IPS DF 19.7 (cell line): ENCODE measurements around the gene LIN7B.
"Not testable (repeated sequence)": the region's sequence is repeated elsewhere in the genome, so short reads cannot be mapped to it uniquely, and the experiment has no call there.

ENCODE experiments used
- DNase-seq: peaks from one replicate; pipeline ENCODE4 v3.0.0-alpha.2; 2013; ENCODE audit warnings: low read depth, low spot score

LIN7B gene

GRCh38 chr19:49142866-49143335, 28.7 kb downstream of the LIN7B start:
- DNase-seq, result no peak

GRCh38 chr19:49145573-49146407, 31.6 kb downstream of the LIN7B start:
- no peak for DNase-seq

DNA sequence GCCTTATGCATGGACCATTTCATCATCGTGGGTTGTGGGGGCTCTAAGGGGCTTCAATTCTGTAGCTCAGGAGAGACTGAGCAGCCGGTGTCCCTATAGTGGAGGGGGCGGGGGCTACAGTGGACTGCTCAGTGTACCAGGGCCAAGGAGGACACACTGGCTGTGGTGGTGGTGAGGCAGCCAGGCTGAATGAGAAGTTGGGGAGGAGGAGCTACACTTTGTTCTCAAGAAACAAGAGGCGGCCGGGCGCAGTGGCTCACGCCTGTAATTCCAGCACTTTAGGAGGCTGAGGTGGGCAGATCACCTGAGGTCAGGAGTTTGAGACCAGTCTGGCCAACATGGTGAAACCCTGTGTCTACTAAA, 32.2 kb downstream of the LIN7B start:
- DNase-seq, result not testable (repeated sequence)

- no peak for DNase-seq
These were observed 34.0 kb downstream of the LIN7B start for GRCh38 chr19:49148044-49148682.

- DNase-seq, result no peak
These were observed 34.8 kb downstream of the LIN7B start for GRCh38 chr19:49148784-49149651.

DNA sequence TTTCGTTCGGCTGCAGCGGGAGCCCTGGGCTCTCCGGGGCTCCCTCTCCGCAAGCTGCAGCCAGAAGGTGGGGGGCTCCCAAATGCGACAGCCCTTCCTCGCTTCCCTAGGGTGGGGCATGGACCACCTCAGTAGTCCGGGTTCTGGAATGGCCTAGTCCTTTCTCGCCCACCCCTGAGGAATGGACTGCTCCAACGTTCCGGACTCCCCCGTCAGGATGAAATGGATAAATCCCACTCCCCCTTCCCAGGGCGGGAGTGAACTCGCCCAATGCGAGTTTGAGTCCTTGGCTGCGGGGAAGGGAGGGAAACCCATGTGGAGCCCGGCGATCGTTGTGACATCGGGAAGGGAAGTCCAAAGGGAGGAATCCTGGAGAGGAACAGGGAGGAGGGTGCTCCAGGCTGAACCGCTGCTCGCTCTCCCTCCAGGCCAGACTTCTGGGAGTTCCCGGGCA, 35.5 kb downstream of the LIN7B start:
- DNase-seq, result no peak

GRCh38 chr19:49150106-49150943, 36.2 kb downstream of the LIN7B start:
- no peak for DNase-seq

- DNase-seq, result no peak
These were observed 36.7 kb downstream of the LIN7B start for GRCh38 chr19:49150944-49151243.

DNA sequence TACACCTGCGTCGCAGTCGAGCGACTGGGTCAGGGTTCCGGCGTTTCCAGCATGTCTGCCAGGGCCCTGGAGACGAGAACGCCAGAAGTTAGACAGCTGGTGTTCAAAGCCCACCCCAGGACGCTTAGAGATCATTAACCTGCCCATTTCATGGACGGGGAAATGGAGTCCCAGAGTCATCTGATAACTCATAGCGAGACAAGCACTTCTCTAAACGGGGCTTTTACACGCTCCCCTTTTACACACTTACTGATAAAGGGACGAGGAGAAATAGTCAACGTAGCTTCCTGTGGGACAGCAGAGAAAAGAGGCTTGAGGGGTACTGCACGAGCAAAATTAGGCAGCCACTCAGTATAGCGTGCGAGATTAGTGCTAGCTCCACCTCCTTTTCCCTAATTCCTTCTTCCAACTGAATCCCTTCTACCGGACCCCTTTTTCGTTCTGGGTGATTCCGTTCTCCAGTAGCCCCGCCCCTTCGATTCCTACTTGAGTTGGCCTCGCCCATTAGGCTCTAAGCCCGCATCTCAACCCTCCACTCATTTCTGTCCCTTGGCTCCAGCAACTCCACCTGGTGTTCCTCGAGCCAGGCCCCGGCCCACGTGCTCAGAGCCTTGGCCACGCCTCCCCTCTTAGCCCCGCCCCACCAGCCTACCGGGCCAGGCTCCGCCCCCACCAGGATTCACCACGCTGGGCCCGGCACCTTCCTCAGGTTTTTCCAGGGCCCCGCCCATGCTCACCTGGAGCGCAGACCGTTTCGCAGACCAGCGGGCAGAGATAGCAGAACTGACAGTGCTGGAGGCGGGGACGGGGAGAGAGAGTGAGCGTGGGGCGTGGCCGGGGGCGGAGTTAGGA, 37.3 kb downstream of the LIN7B start:
- no peak for DNase-seq

DNA sequence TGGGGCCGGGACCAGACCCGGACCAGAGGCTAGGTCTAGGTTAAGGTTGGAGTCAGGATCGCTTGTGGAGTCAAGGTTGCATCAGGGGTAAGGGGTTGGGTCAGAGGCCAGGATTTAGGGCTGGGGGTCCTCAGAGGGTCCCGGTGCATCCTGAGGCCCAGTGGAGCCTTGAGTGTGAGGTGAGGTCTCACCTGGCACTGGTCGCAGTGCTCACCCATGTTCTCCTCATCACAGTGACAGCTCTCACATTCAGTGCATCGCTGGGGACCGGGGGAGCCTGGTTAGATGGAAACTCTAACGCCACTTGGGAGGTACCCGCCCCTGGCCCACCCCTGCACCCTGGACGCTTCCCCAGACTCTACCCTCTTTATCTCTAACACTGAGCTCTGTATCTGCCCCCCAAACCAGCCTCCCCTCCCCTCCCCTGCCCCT, 38.0 kb downstream of the LIN7B start:
- DNase-seq, result no peak

GRCh38 chr19:49153167-49153809, 39.1 kb downstream of the LIN7B start:
- DNase-seq, result no peak

DNA sequence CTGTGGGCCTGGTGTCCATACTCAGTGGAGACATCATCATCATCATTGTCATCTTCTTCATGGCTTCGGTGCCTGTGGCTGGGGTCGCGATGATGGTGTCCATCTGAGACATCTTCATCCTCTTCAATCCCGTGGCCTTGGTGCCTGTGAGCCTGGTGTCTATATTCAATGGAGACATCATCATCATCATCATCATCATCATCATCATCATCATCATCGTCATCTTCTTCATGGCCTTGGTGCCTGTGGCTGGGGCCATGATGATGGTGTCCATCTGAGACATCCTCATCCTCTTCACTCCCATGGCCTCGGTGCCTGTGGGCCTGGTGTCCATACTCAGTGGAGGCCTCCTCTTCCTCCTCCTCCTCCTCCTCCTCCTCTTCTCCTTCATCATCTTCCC, 40.1 kb downstream of the LIN7B start:
- no peak for DNase-seq

GRCh38 chr19:49155005-49155819, 41.0 kb downstream of the LIN7B start, which contains the start of gene HRC:
TSS of gene HRC (minus strand) at chr19:49155396. CDS start at chr19:49155237, 159 bp downstream.
- no peak for DNase-seq

DNA sequence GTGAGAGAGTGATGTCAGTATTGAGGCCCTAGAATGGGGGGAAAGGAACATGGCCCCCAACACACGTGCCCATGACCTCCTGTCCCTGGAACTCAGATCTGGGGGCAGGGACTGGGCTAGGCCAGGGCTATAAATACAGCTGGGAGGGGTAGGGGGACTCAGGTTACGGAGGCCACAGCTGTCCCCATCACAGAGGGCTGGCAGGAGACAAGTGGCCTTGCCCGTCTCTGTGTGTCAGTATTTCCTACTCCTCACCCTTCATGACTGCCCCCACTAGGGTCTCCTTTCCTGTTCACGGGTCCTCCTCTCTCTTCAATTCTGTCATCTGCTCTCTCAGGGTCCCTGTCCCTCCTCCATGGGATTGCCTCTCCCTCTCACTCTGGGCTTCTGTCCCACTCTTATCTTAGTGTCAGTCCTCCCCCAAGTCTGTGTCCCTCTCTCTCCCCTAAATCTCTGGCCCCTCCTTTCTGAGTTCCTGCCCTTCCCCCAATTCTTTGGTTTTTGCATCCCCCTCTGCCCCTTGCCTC, 41.7 kb downstream of the LIN7B start:
- DNase-seq, result no peak

DNA sequence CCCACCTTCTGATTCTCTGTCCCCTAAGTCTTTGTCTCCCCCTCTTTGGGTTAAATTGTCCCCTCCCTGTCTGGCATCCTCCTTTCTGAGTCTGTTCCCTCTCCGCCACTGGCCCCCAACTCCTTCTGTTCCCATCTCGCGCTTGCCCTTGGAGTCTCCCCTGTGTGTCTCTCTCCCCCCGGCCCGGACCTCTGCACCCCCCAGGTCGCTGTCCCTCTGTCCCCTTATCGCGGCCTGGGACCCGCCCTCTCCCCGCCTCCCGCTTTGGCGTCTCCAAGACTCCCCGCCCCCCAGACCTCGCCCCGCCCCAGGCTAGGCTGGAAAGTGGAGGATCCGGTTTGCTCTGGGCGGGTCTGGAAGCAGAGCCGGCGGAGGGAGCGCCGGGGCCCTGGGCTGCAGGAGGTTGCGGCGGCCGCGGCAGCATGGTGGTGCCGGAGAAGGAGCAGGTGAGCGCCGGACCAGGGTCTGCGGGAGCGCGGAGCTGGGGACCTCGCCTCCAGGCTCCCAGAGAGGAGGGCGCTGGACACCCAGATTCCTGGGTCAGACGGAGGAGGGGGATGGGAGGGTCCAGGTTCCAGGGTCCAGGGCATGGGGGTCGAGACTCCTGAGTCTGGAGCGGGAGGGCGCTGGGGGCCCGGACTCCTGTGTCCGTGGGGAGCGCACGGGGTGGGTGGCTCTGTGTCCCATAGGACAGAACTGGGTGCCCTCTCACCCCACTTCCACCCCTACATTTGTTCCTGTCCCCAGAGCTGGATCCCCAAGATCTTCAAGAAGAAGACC, 43.5 kb downstream of the LIN7B start, which contains the start of gene TRPM4:
Gene TRPM4 (plus strand): TSS at position 348 of the 780 bp plus-strand sequence. CDS start 75 bp downstream, at position 423.
- no peak for DNase-seq

- no peak for DNase-seq
These were observed 46.5 kb downstream of the LIN7B start for GRCh38 chr19:49160450-49161189.

DNA sequence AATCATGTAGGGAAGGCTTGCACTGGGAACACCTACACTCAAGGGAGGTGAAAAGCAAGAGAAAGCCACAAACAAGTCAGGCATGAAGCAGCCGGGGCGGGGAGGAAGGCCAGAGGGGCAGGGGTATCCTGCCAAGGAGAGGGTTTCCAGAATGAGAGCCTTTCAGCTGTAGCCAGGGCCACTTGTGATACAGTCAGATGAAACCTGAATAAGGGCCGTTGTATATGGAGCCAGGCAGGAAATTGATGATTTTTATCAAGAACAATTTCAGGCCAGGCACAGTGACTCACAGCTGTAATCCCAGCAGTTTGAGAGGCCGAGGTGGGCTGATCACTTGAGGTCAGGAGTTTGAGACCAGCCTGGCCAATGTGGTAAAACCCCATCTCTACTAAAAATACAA, 47.8 kb downstream of the LIN7B start:
- no peak for DNase-seq
